ENCODE results near the gene TMEM219. TPM values are rescaled to one million over a fixed set of nuclear protein-coding genes. Genes with fewer than 3 reads are reported as not detected.
"Not testable (repeated sequence)": the region's sequence is repeated elsewhere in the genome, so short reads cannot be mapped to it uniquely, and the experiment has no call there.

Gene TMEM219
- total RNA-seq, 1 donor from 2014 or later = 26.7 TPM

DNA sequence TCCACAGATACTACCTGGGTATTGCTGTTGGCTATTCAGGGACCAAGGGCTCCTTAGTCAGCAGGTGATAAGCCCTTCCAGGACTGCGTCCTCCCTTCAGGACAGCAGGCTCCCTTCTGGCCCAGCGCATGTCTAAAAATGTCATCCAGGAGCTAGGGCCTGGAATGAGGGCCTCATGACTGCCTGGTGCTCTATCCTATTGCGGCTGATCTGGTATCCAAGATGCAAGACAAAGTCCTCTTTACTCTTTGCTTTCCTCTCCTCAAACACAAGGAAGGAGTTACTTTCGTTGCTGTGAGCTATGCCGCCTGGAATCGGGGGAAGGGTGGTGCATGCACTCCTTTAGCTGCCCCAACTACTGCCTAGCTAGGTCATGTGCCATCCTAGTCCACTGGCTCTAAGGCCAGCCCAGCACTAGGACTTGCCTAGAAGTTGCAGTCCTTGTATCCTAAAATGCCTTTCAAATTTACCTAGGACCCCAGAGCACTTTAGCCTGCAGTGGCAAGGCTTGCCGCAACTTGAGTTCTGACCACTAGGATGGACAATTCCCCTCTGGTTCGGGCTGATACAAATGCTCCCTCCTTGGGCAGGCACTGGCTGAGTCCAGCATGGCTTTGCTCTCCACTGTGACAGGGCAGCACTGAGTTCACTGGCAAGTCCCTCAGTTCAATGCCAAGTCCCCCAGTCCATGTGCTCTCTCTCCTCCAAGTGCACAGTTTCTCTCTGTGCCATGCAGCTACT is 10.1 kb upstream of the TMEM219 start:
- DNase-seq (ENCODE audit: low spot score) = no peak

DNA sequence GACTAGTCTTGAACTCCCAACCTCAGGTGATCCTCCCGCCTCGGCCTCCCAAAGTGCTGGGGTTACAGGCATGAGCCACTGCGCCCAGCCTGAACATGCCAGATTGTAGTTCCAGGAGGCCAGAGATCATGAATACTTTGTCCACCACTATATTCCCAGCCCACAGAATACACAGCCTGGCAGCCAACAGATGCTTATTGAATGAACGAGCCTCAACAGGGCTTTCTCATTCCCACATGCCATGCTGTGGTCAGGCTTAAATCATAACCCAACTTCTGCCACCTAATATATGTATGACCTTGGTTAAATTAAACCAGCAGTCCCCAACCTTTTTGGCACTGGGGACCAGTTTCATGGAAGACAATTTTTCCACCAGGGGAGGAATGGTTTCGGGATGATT is 3.1 kb upstream of the TMEM219 start:
- DNase-seq (ENCODE audit: low spot score) = no peak

DNA sequence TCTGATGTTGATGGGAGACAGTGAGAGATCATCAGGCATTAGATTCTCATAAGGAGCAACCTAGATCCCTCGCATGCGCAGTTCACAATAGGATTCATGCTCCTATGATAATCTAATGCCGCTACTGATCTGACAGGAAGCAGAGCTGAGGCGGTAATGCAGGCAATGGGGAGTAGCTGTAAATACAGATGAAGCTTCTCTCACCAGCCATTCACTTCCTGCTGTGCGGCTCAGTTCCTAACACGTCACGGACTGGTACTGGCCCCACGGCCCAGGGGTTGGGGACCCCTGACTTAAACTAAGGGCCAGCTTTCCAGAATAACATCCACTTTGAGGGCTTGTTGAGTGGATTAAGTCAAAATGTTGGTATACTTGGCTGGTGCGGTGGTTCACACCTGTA is 2.6 kb upstream of the TMEM219 start:
- DNase-seq (ENCODE audit: low spot score) = no peak

DNA sequence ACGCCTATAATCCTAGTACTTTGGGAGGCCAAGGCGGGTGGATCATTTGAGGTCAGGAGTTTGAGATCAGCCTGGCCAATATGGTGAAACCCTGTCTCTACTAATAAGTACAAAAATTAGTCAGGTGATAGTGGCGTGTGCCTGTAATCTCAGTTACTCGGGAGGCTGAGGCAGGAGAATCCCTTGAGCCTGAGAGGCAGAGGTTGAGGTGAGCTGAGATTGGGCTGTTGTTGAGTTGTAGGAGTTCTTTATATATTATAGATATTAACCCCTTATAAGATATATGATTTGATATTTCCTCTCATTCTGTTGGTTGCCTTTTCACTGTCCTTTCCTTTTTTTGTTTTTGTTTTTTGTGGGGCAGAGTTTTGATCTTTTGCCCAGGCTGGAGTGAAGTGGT is 2.1 kb upstream of the TMEM219 start:
- DNase-seq (ENCODE audit: low spot score) = not testable (repeated sequence)

DNA sequence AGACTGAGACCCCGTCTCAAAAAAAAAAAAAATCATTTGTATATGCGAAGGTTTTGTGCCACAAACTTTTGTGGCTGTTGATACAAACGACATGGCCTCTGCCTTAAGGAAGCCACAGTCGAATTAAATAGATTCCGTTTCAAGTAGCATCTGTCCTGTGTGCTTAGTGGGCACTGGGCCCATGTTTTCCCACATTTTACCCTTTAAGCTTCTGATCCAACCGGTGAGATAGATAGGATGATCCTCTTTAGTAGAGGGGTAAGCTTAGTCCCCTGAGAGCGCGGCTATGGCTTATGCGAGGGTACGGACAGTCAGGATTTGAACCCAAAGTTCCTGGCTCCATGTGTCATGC is 776 bp upstream of the TMEM219 start:
- DNase-seq (ENCODE audit: low spot score) = no peak

DNA sequence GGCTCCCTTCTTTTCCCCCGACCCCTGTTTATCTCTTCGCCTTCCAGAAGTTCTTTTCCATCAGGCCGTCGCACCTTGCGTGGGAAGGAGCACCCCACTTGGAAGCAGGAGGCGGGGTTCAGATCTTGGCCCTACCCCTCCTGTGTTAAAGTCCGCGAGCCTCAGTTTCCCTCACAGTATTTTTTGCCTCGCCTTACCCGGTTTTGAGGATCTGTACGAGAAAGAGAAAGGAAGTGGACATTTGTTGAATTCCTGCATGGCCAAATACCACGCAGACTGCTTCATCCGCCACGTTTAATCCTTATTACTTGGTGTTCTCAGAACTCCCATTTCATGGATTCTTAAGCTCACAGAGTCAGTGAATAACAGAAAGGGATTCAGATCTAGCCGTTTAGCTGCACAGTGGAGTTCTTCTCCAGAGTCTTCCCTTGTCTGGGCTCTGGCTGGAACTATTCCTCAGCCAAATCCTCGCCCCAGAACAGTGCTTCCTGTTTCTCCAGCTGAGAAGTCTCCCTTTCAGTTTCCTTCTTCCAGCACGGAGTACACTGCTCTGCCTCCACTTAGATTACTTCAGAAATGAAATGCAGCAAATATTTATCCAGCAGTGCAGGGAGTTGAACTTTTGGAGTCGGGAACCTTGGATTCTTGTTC is 590 bp downstream of the TMEM219 start:
- DNase-seq (ENCODE audit: low spot score) = peak; percentile 65

DNA sequence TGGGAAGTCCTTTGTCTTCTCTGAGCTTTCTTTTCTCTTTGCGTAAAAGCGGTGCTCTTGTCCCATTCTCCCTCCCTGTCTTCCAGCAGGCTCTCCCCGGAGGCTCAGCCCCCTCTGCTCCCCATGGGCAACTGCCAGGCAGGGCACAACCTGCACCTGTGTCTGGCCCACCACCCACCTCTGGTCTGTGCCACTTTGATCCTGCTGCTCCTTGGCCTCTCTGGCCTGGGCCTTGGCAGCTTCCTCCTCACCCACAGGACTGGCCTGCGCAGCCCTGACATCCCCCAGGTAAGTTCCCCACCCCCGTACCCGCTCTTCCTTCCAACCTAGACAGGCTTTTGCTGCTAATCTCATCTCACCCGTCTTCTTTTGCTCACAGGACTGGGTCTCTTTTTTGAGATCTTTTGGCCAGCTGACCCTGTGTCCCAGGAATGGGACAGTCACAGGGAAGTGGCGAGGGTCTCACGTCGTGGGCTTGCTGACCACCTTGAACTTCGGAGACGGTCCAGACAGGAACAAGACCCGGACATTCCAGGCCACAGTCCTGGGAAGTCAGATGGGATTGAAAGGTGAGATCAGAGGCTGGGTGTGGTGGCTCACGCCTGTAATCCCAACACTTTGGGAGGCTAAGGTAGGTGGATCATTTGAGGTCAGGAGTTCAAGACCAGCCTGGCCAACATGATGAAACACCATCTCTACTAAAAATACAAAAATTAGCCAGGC is 1.3 kb downstream of the TMEM219 start:
- DNase-seq (ENCODE audit: low spot score) = no peak

DNA sequence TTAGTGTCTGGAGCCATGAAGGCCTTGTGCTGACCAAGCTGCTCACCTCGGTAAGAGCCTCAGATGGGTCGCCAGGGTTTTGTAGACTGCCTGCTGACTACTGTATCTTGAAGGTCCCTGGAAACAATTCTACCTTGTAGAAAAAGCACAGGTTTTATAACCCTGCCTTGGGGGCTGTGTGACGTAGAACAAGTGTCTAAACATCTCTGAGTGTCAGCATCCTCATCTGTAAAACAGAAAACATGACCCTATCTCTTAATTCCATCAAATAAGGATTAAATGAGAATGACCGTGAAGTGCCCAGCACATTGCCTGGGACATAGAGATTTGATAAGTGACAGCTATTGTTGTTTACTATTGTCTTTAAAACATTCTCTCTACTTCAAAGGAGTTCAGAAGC is 6.3 kb downstream of the TMEM219 start:
- no peak for DNase-seq (ENCODE audit: low spot score)

DNA sequence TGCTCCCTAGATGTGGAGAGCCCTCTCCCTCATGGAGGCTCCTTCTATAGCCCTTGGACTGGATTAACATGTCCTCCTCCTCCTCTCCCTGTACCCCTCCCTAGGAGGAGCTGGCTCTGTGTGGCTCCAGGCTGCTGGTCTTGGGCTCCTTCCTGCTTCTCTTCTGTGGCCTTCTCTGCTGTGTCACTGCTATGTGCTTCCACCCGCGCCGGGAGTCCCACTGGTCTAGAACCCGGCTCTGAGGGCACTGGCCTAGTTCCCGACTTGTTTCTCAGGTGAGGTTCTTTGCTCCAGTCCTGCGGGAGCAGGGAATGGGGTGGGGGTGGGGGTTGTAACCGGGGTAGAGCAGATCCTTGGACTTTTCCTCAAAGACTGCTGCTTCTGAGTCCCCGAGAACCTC is 9.4 kb downstream of the TMEM219 start:
- no peak for DNase-seq (ENCODE audit: low spot score)

DNA sequence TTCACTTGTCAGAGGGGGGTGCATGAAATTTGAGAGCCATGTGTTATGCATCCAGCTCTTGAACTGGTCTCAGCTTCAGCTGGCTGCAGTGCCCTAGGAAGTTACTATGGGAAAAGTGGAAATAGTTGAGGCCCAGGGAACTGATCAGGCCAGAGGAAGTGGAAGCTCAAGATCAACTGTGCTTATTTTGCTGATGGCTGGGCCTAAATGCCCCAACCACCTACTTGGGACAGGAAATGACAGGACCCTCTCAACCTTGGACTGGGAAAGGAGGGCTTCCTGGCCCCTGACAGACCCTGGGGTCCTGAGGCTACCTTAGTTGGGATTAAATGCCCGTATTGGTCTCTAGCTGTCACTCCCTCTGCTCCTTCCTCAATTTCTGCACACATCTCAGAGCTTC is 10.6 kb downstream of the TMEM219 start:
- DNase-seq (ENCODE audit: low spot score) = no peak

DNA sequence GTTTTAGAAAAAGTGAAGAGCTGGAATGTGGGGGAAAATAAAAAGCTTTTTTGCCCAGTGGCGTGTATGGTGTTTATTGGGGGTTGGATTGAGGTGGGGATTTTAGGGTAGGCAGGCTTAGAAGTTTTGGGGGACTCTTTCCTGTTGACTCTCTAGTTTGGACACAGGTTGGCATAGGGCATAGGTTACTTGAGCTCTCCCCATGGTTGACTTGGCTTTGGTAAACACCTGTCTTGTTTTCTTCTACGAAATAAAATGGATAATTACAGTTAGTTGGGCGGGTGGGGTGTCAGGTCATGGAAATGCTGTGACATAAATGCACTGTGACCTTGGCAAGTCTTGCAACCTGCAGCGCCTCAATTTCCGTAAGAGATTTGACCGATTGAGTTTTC is 11.1 kb downstream of the TMEM219 start:
- DNase-seq (ENCODE audit: low spot score) = no peak

DNA sequence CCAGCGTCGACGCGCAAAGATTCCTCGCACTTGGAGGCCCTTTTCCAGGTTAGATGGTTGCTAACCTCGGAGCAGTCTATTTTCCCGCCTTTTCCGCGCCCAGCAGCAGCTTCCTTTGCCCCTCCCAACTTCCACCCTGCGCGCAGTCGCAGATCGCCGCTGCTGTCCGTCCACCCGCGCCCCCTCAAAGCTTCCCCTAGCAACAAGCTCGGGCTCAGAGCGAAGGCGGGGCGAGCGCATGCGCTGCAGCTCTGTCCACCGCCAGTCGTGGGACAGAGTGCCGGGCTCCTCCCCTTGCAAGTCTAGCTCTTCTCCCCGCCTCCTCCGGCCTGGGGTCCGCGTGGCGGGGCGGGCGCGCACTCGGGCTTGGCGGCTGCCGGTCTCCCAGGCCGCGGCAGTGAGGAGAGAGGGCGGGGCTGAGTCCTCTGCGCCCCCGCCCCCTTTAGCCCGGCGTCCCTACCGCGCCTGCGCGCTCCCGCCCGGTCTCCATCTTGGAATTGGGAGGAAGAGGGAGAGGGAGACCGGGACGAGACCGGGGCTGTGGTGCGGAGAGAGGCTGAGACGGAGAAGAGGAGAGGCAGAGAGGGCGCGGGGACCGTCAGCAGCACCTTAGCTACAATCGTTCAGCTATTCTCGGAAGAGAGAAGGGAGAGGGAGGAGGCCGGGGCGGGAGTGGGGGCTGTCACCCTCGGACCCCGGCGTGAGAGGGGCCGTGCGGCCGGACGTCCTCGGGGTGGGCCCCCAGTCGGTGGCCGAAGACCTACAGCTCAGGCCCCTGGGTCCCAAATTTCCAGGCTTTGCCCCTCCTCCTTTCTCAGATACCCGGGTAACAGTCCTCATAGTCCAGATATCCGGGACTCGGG is 11.7 kb downstream of the TMEM219 start, which contains the start of gene TAOK2:
TSS of gene TAOK2 (plus strand) at position 485 of the 863 bp plus-strand sequence. CDS start 3,905 bp downstream, outside the sequence.
- DNase-seq (ENCODE audit: low spot score) = peak; percentile 100

DNA sequence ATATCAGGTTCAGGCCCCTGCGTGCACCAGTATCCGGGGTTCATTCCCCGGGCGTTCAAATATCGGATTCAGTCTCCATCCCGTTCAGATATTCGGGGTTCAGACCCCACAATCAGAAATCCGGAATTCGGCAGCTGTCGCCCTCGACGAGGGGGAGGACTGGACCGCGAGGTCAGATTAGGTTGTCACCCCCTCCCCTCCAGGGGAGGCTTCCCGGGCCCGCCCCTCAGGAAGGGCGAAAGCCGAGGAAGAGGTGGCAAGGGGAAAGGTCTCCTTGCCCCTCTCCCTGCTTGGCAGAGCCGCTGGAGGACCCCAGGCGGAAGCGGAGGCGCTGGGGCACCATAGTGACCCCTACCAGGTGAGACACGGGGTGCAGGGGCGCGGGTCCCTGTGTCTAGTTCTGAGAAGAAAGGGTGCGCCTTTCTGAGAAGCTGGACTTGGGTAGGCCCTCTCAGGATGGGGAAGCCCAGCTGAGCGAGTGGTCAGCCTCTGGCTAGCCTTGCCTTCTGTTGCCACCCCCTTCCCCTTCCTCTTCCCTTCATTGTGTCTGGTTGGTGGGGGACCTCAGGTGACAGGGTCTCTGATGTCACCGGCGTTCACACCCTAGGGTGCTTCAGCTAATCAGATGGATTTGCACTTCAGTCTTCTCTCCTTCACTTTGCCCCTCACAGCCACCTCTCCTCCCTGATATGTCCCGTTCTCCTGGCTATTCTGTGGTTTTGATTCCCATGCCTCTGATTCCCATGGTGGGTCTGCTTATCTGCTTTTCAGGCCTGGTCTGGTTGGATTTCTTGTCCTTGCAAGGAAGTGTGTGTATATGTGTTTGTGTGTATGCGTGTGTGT is 12.6 kb downstream of the TMEM219 start:
- DNase-seq (ENCODE audit: low spot score) = peak; percentile 44

DNA sequence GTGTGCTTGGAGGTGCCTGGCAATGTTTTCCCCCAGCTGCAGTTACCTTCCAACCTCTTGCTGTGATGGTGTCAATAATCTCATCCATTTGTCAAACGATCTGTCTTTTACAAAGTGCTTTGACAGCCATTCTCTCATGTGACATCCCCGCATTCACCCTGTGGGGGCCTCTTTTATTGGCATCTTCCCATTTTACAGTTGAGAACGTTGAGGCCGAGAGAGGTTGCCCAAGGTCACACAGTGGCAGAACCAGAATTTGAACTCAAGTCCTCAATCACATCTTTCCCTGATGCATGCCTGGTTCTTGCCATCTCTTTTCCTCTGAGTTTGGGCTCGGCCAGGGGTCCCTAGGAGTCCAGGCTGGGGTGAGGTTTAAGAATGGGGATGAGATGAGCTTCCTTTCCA is 13.3 kb downstream of the TMEM219 start:
- no peak for DNase-seq (ENCODE audit: low spot score)

DNA sequence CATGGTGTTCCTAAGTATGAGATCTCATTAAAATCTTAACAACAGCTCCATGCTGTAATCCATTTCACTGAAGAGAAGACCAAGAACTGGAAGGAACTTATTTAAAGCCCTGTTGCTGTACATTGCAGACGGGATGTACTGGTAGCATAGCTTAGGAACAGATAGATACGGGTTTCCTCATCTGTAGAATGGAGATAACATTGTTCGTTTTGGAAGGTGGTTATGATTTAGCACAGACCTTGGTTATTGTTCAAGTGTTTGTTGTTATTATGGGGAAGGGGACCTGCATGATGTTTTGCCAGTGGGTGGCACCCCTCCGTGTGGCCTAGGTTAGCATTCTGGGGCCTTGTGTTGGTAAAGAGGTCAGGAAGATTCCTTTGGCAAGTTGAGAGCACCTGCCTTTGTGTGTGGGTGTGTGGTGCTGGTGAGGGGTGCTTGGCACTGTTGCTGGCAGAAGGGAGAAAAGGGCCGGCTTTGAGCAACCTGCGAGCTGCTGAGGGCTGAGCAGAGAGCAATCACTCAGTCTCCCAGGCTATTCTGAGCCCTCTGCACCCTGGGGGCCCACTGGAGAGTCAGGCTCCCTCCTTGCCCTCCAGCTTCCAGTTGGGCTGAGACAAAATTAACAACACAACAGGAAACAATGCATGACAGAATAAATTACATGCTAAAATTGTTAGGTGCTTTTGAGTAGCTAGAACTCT is 14.1 kb downstream of the TMEM219 start:
- DNase-seq (ENCODE audit: low spot score) = no peak

DNA sequence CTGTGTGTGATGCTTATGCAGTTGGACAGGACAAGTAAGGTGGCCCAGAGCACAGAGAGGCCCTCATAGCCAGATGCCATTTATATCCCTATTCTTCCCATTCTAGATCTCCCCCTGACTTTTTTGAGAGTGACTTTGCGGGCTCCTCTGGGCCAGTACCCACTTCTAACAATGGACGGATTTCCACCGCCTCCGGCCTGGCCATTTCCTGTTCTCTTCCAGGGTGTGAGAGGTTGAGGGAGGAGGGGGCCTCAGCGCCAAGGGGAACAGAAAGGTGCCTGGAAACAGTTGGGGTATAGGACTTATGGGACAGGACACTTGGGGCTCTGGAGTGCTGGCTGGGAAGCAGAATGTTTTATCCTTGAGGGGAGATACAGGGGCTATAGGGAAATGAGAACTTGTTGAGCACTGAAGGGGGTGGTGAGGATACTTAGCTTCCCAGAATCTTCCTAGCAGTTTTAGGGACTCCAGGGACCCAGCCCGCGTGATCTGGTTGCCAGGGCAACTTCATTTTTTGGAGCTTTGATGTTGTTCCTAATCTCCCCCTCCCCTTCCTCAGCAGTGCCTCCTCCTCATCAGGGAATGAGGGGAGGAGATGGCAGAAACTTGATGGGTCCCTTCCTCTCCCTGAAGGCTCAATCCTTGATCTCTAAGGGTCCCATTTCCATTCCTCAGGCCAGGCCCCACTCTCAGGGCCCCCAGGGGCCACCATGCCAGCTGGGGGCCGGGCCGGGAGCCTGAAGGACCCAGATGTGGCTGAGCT is 15.4 kb downstream of the TMEM219 start:
- no peak for DNase-seq (ENCODE audit: low spot score)

DNA sequence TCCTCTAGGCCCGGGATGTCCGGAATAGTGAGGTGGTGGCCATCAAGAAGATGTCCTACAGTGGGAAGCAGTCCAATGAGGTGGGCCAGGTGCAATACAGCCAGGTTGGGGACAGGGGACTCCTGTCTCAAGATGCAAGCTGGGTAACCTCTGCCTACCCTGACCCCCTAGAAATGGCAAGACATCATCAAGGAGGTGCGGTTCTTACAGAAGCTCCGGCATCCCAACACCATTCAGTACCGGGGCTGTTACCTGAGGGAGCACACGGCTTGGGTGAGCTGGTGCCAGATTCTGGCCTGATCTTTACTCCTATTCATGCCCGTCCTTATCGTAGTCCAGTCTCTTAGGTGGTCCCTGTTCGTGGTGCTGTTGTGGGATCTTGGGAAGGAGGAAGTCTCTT is 16.2 kb downstream of the TMEM219 start:
- no peak for DNase-seq (ENCODE audit: low spot score)

DNA sequence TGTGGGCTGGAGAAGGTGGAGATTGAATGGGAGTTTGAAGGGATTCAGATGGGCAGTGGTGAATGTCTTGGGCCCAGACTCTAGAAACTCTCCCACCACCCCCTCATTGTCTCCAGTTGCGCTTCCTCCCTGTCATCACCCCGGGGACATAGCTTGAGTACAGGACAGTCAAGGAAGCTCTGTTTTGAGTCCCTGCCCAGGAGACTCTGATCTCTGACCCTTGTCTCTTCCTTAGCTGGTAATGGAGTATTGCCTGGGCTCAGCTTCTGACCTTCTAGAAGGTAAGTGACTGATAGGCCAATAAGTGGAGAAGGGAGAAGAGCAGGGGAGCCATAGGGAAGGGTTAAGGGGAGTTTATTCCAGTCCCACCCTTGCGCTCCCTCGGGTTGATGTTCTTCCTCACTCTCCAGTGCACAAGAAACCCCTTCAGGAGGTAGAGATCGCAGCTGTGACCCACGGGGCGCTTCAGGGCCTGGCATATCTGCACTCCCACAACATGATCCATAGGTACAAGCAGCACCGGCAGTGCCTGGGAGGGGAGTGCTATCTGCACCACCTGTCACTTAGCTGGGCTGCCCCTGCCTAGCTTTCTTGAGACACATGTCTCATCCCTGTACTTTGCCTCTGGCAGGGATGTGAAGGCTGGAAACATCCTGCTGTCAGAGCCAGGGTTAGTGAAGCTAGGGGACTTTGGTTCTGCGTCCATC is 16.8 kb downstream of the TMEM219 start:
- no peak for DNase-seq (ENCODE audit: low spot score)
